ENCODE results near the gene SPINT2. TPM values are rescaled to one million over a fixed set of nuclear protein-coding genes. Genes with fewer than 3 reads are reported as not detected.

Gene SPINT2
- total and polyA plus RNA-seq, 12 donors = 3.4 to 29.2 (median 12.3) TPM

DNA sequence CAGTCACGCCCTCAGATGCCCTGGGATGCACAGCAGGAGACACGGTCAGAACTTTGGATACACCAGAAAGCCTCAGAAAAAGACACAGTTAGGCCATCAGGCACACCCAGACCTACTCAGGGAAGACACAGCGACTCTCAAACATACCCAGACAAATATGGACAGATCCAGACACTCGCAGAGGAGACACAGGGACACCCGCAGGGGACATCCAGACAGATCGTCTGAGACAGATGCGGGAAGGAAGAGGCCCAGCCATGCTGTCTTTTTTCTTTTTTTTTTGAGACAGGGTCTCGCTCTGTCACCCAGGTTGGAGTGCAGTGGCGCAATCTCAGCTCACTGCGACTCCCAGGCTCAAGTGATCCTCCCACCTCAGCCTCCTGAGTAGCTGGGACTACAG lies 45.2 kb upstream of the SPINT2 start:
- TF ChIP-seq, protein P1, sequence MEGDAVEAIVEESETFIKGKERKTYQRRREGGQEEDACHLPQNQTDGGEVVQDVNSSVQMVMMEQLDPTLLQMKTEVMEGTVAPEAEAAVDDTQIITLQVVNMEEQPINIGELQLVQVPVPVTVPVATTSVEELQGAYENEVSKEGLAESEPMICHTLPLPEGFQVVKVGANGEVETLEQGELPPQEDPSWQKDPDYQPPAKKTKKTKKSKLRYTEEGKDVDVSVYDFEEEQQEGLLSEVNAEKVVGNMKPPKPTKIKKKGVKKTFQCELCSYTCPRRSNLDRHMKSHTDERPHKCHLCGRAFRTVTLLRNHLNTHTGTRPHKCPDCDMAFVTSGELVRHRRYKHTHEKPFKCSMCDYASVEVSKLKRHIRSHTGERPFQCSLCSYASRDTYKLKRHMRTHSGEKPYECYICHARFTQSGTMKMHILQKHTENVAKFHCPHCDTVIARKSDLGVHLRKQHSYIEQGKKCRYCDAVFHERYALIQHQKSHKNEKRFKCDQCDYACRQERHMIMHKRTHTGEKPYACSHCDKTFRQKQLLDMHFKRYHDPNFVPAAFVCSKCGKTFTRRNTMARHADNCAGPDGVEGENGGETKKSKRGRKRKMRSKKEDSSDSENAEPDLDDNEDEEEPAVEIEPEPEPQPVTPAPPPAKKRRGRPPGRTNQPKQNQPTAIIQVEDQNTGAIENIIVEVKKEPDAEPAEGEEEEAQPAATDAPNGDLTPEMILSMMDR (IDR thresholded peaks at IDR 0.05) = no peak

DNA sequence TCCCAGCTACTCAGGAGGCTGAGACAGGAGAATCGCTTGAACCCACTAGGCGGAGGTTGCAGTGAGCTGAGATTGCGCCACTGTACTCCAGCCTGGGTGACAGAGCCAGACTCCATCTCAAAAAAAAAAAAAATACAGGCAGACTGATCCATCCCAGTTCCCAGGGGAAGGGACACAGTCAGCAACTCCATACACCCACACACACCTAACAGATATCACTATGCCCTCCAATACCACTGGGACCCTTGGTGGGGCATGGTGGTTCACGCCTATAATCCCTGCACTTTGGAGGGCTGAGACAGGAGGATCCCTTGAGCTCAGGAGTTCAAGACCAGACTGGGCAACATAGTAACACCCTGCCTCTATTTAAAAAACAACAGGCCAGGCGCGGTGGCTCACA lies 43.0 kb upstream of the SPINT2 start:
- intact Hi-C loops (cut with DNase I) = loop anchor here in 5 of 10 donors (5.0 to 10.0 kb wide), 3 partner anchors 77 to 319 kb away; partner anchors contain the start of genes SIPA1L3 (in 2 of the 5) and WDR87 (in 2 of the 5)
- Histone ChIP-seq H3K27ac (no peak overlapping the region), H3K9me3 (no peaks in the 10 kb centered on the region), H3K4me1 (peaks cover 0 to 12% (median 10%) of the 10 kb centered on the region in 9 donors), H3K27me3 (peaks cover 13 to 74% (median 57%) of the 10 kb centered on the region in 7 donors), H3K4me3 (no peak overlapping the region), H3K36me3 (no peaks in the 10 kb centered on the region)
- TF ChIP-seq, protein P1 (IDR thresholded peaks at IDR 0.05) = no peak
- ATAC-seq (no peak), DNase-seq (no peak)
- 95 to 98% methylated on average over 6 of the region's 6 CpGs for WGBS, 2 donors

More for the DNA sequence above, 45.2 kb upstream of the SPINT2 start:
- H3K27ac ChIP-seq = no peak overlapping the region
- H3K9me3 ChIP-seq = no peaks in the 10 kb centered on the region
- H3K27me3 ChIP-seq = peaks cover 13 to 55% (median 45%) of the 10 kb centered on the region in 7 donors
- H3K36me3 ChIP-seq = no peaks in the 10 kb centered on the region
- ATAC-seq (no peak), DNase-seq (no peak)
- intact Hi-C loops (cut with DNase I) = loop anchor here in 1 of 10 donors (10.0 kb wide), 1 partner anchor 74 kb away; no protein-coding TSS in a partner anchor
- H3K4me1 ChIP-seq = peaks cover 0 to 8% (median 8%) of the 10 kb centered on the region in 9 donors
- H3K4me3 ChIP-seq = no peak overlapping the region
- 88 to 91% methylated on average over 10 of the region's 10 CpGs for WGBS, 2 donors

DNA sequence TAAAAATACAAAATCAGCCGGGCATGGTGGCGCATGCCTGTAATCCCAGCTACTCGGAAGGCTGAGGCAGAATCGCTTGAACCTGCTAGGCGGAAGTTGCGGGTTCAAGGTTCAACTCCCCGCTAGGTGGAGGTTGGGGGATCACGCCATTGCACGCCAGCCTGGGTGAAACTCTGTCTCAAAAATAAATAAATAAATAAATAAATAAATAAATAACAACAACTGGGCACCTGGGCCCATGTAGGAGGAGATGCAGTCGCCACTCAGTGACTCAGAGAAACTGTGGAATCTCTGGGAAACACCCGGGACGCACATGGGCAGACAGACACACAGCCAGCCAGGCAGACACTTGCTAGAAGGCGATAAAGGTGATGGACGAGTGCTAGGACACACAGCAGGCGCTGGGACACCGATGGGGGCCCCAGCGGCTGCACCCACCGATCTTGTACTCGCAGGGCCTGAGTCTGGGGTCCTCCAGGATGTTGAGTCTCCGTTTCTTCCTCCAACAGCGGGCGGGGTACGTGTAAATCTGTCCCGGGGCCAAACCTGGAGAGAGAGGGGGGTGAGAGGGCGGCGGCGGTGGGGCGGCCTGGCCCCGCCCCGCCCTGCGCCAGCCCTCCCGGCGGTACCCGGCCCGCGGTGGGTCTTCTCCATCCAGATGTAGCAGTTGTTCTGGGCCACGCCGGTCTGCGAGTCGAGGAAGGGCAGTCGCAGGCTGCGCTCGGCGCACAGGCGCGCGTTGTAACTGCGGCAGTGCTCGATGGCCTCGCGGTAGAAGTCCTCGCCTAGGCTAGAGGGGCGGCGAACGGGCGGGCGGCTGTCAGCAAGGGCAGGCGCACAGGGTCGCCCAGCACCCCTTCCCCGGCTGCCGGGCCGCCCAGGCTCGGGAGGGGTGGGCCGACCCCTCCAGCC lies 42.2 kb upstream of the SPINT2 start:
- no peak for DNase-seq
- intact Hi-C loops (cut with DNase I) = loop anchor here in 5 of 10 donors (5.0 to 10.0 kb wide), 3 partner anchors 77 to 320 kb away; partner anchors contain the start of genes SIPA1L3 (in 2 of the 5) and WDR87 (in 2 of the 5)
- H3K27ac ChIP-seq = no peak overlapping the region
- H3K27me3 ChIP-seq = peaks cover 13 to 82% (median 65%) of the 10 kb centered on the region in 7 donors
- no peaks in the 10 kb centered on the region for H3K36me3 ChIP-seq
- TF ChIP-seq, protein P1 (IDR thresholded peaks at IDR 0.05) = no peak
- no peak overlapping the region for H3K4me3 ChIP-seq
- peaks cover 0 to 12% (median 10%) of the 10 kb centered on the region in 9 donors for H3K4me1 ChIP-seq
- no peaks in the 10 kb centered on the region for H3K9me3 ChIP-seq
- 58 to 65% methylated on average over 62 to 64 of the region's 64 CpGs for WGBS, 2 donors
- no peak for ATAC-seq

DNA sequence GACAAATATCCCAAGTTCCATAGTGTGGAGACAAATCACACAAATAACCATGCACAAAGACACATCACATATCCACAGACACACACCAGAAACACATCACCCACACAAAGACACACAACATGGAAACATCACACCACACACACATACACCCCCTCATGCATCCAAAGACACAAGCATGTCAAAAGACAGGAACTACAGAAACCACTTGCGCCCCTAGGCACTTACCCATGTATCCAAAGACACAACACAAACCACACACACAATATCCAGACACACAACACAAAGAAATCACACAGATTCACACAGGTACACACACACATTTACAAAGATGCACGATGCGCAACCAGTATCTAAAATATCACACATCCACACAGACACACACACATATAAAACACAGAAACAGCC lies 41.3 kb upstream of the SPINT2 start:
- Histone ChIP-seq H3K36me3 (no peaks in the 10 kb centered on the region), H3K4me3 (peak overlapping the region in 1 of 10 donors; percentile 55), H3K27ac (no peak overlapping the region), H3K27me3 (peaks cover 13 to 86% (median 74%) of the 10 kb centered on the region in 7 donors), H3K4me1 (peaks cover 0 to 15% (median 11%) of the 10 kb centered on the region in 9 donors), H3K9me3 (no peaks in the 10 kb centered on the region)
- intact Hi-C loops (cut with DNase I) = loop anchor here in 5 of 10 donors (5.0 to 10.0 kb wide), 3 partner anchors 78 to 321 kb away; partner anchors contain the start of genes SIPA1L3 (in 2 of the 5) and WDR87 (in 2 of the 5)
- no peak for DNase-seq
- 91 to 99% methylated on average over 3 of the region's 3 CpGs for WGBS, 2 donors
- ATAC-seq = no peak
- TF ChIP-seq, protein P1 (IDR thresholded peaks at IDR 0.05) = no peak
